Prostate gland (tissue), 2 donors: Measurements from ENCODE around the gene RRP7A.

ENCODE experiments used
- CTCF ChIP-seq, 4 experiments: fragments of 200-600 bp in 2 of 4; fragments of 450-650 bp in 2 of 4; sonication (generic) in 2 of 4; IDR thresholded peaks; 1 replicate in 3 of 4; 2 replicates in 1 of 4; pipeline ENCODE4 v1.5.1; 2016 to 2019; ENCODE audit warnings: antibody characterized with exemption in 4 of 4, mild to moderate bottlenecking in 2 of 4, moderate library complexity in 2 of 4
- POLR2A ChIP-seq: fragments of 450-650 bp; IDR thresholded peaks from one replicate; pipeline ENCODE4 v1.6.1; 2016; ENCODE audit warnings: antibody characterized with exemption, mild to moderate bottlenecking
- POLR2AphosphoS5 ChIP-seq: sonication (generic); formaldehyde crosslinking; IDR thresholded peaks from one replicate; pipeline ENCODE4 v1.6.1; 2017; ENCODE audit warnings: antibody characterized with exemption

- TF ChIP-seq CTCF (IDR thresholded peaks at IDR 0.05) (no peak), POLR2A (no peak), POLR2AphosphoS5 (no peak)
Measured at GRCh38 chr22:42528591-42529307, 9.2 kb upstream of the RRP7A start.
